Mesothelial cell of epicardium (in vitro differentiated cells): ENCODE results near the gene ARVCF. TPM values are rescaled to one million over a fixed set of nuclear protein-coding genes. Genes with fewer than 3 reads are reported as not detected.

ENCODE experiments used
- DNase-seq, 2 experiments: peaks; one replicate each; pipeline ENCODE4 v3.0.0; 2021; ENCODE audit warnings: low spot score in 2 of 2; ENCODE audit not compliant: unreplicated experiment in 2 of 2
- H3K27ac Mint-ChIP-seq: 2 replicates; pipeline ENCODE4 v1.8.0; 2021; ENCODE audit warnings: mixed read lengths
- H3K27me3 Mint-ChIP-seq: 2 replicates; pipeline ENCODE4 v1.8.0; 2021; ENCODE audit warnings: low read depth, mixed read lengths
- H3K36me3 Mint-ChIP-seq: 2 replicates; pipeline ENCODE4 v1.8.0; 2021; ENCODE audit warnings: mixed read lengths
- H3K4me1 Mint-ChIP-seq: 2 replicates; pipeline ENCODE4 v1.8.0; 2021; ENCODE audit warnings: mixed read lengths
- H3K4me3 Mint-ChIP-seq: 2 replicates; pipeline ENCODE4 v1.8.0; 2021; ENCODE audit warnings: mild to moderate bottlenecking, moderate library complexity, mixed read lengths
- H3K9me3 Mint-ChIP-seq: 2 replicates; pipeline ENCODE4 v1.8.0; 2021; ENCODE audit warnings: mixed read lengths
- total RNA-seq: library from RNA; stranded (reverse); gene quantifications from 3 replicates; pipeline ENCODE4 v1.2.1, GENCODE V29; 2021
- TF ChIP-seq, protein P1 (sequence below): fragments of 200-600 bp; sonication (generic); IDR thresholded peaks from one replicate; pipeline ENCODE4 v1.5.0; 2021; ENCODE audit warnings: antibody characterized with exemption; ENCODE audit not compliant: unreplicated experiment

The ARVCF gene
- total RNA-seq, 1 donor from 2014 or later = 41.2 TPM

DNA sequence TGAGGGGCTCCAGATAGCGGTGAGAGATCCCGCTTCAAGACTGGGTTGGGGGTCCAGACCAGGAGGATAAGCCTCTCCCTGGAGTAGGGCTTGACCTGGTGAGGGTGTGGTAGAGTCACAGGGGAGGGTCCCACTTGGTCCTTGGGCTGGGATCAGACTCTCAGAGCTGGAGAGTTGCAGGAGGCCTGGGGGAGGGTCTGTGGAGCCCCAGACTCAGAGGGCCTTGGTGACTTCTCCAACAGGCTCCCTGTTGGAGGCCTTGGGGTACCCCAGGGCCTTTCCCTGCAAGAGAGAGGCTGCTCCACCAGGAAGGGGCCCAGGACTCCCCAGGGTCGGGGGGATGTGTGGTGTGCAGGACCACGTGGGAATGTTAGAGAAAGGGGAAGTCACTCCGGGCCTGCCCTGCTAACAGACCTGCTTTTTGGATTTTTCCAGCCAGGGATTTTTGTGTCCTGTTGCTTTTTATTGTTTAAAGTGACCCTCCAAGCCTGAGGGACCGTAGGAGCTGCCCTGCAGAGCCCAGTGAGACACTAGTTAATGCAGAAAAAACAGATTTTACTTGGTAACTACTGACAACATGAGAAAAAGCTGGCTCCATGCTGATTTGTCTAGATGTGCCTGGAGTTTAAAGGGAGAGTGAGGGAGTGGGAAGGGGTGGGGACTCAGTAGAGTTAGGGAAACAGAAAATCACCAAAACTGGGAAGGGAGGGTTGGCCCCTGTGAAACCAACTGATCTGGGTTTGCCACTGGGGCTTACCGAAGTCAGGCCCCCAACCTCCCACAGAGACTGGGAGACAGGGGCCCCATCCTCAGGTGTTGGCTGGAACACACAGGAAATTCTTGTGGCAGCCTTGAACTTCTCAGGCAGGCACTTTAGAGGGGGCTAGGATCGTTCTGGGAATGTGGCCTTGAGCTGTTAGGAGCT is 74.2 kb downstream of the ARVCF start:
- Mint-ChIP-seq H3K4me3 (peak overlapping the region; percentile 93), H3K27me3 (no peaks in the 10 kb centered on the region), H3K36me3 (peaks cover 12% of the 10 kb centered on the region), H3K27ac (peak overlapping the region; percentile 99), H3K4me1 (peaks cover 33% of the 10 kb centered on the region), H3K9me3 (no peaks in the 10 kb centered on the region)
- no peak for DNase-seq
- TF ChIP-seq, protein P1, sequence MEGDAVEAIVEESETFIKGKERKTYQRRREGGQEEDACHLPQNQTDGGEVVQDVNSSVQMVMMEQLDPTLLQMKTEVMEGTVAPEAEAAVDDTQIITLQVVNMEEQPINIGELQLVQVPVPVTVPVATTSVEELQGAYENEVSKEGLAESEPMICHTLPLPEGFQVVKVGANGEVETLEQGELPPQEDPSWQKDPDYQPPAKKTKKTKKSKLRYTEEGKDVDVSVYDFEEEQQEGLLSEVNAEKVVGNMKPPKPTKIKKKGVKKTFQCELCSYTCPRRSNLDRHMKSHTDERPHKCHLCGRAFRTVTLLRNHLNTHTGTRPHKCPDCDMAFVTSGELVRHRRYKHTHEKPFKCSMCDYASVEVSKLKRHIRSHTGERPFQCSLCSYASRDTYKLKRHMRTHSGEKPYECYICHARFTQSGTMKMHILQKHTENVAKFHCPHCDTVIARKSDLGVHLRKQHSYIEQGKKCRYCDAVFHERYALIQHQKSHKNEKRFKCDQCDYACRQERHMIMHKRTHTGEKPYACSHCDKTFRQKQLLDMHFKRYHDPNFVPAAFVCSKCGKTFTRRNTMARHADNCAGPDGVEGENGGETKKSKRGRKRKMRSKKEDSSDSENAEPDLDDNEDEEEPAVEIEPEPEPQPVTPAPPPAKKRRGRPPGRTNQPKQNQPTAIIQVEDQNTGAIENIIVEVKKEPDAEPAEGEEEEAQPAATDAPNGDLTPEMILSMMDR = no peak

DNA sequence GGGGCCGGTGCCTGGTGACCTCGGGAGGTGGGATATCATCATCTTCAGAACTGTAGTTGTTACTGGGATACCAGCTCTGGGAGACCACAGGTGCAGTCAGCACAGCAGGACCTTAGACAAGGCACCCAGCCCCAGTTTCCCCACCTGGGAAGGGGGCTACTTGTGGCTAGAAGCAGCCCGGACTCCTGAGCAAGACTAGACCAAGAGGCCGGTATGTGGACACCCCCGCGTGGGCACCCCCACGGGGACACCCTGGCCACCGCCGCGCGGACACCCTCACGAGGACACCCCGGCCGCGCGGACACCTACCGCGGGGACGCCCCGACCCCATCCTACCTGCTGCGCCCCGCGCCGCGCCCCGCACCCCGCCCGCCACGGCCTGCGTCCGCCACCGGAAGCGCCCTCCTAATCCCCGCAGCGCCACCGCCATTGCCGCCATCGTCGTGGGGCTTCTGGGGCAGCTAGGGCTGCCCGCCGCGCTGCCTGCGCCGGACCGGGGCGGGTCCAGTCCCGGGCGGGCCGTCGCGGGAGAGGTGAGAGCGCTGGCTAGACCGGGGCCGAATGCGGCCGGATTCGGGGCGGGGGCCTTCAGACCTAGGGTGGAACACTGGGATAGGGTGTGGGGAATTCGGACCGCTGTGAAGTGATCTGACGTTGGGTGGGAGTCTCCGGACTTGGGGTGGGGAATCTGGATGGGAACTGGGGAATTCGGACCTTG is 75.1 kb downstream of the ARVCF start, which contains the start of the genes COMT and TXNRD2:
Gene COMT, plus strand, starts transcription at position 408 of the 718 bp plus-strand sequence. CDS start 20,755 bp downstream, outside the sequence.
Gene TXNRD2, minus strand, starts transcription at position 454 of the 718 bp plus-strand sequence. Its CDS starts 15 bp downstream, at position 439.
- H3K36me3 Mint-ChIP-seq = peaks cover 20% of the 10 kb centered on the region
- DNase-seq = peak; percentile 54 to 72
- H3K27ac Mint-ChIP-seq = peak within 1 kb of the TSS; percentile 99
- no peaks in the 10 kb centered on the region for H3K27me3 Mint-ChIP-seq
- H3K4me3 Mint-ChIP-seq = peak within 1 kb of the TSS; percentile 93
- peaks cover 6% of the 10 kb centered on the region for H3K9me3 Mint-ChIP-seq
- TF ChIP-seq, protein P1 = no peak
- H3K4me1 Mint-ChIP-seq = peaks cover 29% of the 10 kb centered on the region

DNA sequence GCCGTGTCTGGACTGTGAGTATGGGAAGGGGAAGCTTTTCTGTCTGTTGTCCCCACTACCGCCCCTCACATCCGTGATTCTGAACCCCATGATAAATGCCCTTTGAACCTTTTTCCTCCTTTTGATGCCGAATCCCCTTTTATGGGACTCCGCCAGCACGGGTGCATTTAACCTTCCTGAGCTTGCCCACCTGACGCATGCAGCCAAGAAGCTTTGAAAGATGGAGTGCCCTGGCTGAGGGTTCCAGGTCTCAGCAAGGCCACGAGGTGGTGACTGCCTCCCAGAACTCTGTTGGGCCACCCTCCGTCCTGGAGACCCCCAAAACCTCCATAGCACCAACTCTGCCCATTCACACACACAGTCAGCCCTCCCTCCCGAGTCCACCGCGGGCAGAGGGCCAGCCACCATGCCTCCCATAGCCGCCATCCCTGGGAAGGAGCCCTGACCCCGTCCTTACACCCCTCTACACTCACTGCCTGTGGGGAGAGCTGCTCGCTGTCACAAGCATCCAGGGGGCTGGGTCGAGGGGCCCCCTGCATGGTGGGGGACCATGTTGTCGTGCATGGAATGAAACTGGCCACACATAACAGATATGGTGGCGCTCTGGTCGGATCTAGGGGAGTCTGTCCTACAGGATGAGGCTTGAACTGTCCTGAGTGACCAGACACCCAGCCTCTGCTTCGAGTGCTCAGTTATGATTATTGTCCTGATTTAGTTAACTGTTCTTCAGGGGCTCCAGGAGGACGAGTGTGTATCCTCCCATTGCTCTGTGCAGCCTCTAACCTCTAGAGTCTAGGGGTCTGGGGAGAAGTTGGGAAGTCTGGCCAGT is 75.9 kb downstream of the ARVCF start:
- DNase-seq = no peak
- Mint-ChIP-seq H3K36me3 (peaks cover 28% of the 10 kb centered on the region), H3K4me1 (peaks cover 29% of the 10 kb centered on the region), H3K27me3 (no peaks in the 10 kb centered on the region), H3K4me3 (peak overlapping the region; percentile 93), H3K9me3 (peaks cover 14% of the 10 kb centered on the region), H3K27ac (peak overlapping the region; percentile 77)
- TF ChIP-seq, protein P1 = no peak

DNA sequence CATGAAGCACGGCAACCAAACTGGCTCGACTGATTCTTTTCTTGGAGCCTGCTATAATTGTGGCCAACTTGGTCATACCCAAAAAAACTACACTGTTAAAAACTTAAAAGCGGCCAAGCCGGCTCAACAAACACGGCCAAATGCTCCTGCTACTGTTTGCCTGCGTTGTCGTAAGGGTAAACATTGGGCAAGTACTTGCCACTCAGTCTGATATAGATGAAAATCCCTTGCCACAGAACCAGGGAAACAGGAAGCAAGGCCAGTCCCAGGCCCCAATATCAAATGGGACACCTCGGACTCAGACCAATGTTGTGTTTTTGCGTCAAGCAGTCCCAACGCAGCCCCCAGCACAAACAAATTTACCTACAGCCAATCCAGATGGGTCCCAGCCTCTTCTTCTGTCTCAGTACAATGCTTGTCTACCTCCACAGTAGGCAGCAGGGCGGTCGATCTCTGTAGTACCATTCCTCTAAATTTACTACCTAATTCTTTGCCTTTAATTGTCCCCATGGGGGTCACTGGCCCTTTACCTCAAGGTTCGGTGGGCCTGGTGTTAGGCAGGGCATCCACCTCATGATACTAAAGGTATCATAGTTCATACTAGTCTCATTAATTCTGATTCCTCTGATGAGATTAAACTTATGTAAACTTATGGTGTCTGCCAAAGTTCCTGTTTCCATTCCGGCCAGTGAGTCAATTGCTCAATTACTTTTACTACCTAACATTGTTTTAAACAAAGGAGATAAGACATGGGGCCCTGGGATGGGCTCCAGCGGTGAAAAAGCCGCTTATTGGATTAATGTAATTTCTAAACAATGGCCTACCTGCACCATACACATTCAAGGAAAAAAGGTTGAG is 78.8 kb downstream of the ARVCF start:
- no peak overlapping the region for H3K27ac Mint-ChIP-seq
- no peak for DNase-seq
- TF ChIP-seq, protein P1 = no peak
- peaks cover 20% of the 10 kb centered on the region for H3K9me3 Mint-ChIP-seq
- H3K4me3 Mint-ChIP-seq = no peak overlapping the region
- H3K36me3 Mint-ChIP-seq = peaks cover 35% of the 10 kb centered on the region
- H3K27me3 Mint-ChIP-seq = no peaks in the 10 kb centered on the region
- H3K4me1 Mint-ChIP-seq = peaks cover 18% of the 10 kb centered on the region
